Upper lobe of left lung (tissue), 6 donors: ENCODE measurements around the gene CHMP3. TPM values are rescaled to one million over a fixed set of nuclear protein-coding genes. Genes with fewer than 3 reads are reported as not detected.
A peak's percentile ranks its signal among the peaks of the same experiment; 100 is the strongest.

Experiments
- ATAC-seq, 2 donors: fragments of 200-7000 bp; cut with Tn5 transposase; one replicate each; pipeline ENCODE4 v1.9.1; 2022; ENCODE audit warnings: mild to moderate bottlenecking in 2 of 2, moderate library complexity in 2 of 2; ENCODE audit not compliant: low FRiP score in 2 of 2
- DNase-seq, 2 donors: peaks; one replicate each; pipeline ENCODE4 v3.0.0-alpha.2; 2019 to 2020
- H3K27ac ChIP-seq, 4 donors: fragments of 200-600 bp; sonication (generic); one replicate each; pipeline ENCODE4 v1.5.1; 2016 to 2019
- H3K27me3 ChIP-seq, 4 donors: fragments of 200-600 bp; sonication (generic); one replicate each; pipeline ENCODE4 v1.5.1; 2017 to 2019
- H3K36me3 ChIP-seq, 4 donors: fragments of 200-600 bp; sonication (generic); one replicate each; pipeline ENCODE4 v1.5.1; 2016 to 2019
- H3K4me1 ChIP-seq, 4 donors: fragments of 200-600 bp; sonication (generic); one replicate each; pipeline ENCODE4 v1.5.1; 2018 to 2019
- H3K4me3 ChIP-seq, 4 donors: fragments of 200-600 bp; sonication (generic); one replicate each; pipeline ENCODE4 v1.5.1; 2017 to 2019; ENCODE audit warnings: mild to moderate bottlenecking in 2 of 4, moderate library complexity in 1 of 4
- H3K9me3 ChIP-seq, 4 donors: fragments of 200-600 bp; sonication (generic); one replicate each; pipeline ENCODE4 v1.5.1; 2018 to 2019
- EP300 ChIP-seq, 4 donors: sonication (generic); formaldehyde crosslinking; IDR thresholded peaks; one replicate each; pipeline ENCODE4 v1.5.1; 2017; ENCODE audit warnings: antibody characterized with exemption in 4 of 4, control low read depth in 2 of 4
- POLR2A ChIP-seq, 4 donors: fragments of 450-650 bp; IDR thresholded peaks; one replicate each; pipeline ENCODE4 v1.5.1; 2016 to 2017; ENCODE audit warnings: antibody characterized with exemption in 4 of 4, mild to moderate bottlenecking in 2 of 4
- POLR2AphosphoS5 ChIP-seq, 2 donors: sonication (generic); formaldehyde crosslinking; IDR thresholded peaks; one replicate each; pipeline ENCODE4 v1.5.1; 2017; ENCODE audit warnings: antibody characterized with exemption in 2 of 2
- WGBS, 2 donors: methylation state at CpG; one replicate each; pipeline ENCODE4 v1.1.5; 2017 to 2018; 5-methylcytosine and 5-hydroxymethylcytosine counted together
- total RNA-seq, 6 donors: library from RNA; depleted of rRNA in 4 of 6; stranded (reverse); fragments of >200 nt in 4 of 6; gene quantifications; one replicate each; pipeline versions ENCODE4 v1.1.0 to v1.2.1, GENCODE V29; 2016 to 2021
- TF ChIP-seq, protein P1 (sequence below), 6 experiments: fragments of 450-650 bp in 4 of 6; fragments of 200-600 bp in 2 of 6; sonication (generic) in 2 of 6; IDR thresholded peaks; one replicate each; pipeline ENCODE4 v1.5.1; 2016 to 2019; ENCODE audit warnings: antibody characterized with exemption in 6 of 6
- donor health status: DM: no; HTN: no; CAD: no; lungs with moderate emphysema.
- donor health status: DM: no; HTN: yes; CAD: no; lungs with severe emphysema.

CHMP3 gene
- total RNA-seq, 6 donors from 2014 or later, result 68.1 to 176 (median 106) TPM

DNA sequence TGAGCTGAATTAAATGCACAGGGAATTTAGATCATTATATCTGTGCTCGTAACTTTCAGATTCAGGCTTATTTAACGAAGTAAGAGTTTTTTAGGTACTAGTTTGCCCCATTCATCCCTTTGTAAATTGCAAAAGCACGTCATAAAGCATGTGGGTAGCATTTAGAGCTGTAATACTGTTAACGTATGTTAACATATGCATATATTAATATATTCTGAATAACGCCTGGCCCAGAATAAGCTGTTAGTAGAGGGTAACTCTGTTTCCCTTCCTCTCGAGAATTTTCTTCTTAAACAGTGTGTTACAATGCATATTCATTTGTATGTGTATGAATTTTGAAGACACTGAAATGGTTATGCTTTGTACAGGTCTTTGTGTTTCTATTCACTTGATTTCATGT, 91.6 kb downstream of the CHMP3 start:
- H3K4me1 ChIP-seq, result peaks cover 0 to 5% (median 0%) of the 10 kb centered on the region in 4 donors
- TF ChIP-seq, protein P1, sequence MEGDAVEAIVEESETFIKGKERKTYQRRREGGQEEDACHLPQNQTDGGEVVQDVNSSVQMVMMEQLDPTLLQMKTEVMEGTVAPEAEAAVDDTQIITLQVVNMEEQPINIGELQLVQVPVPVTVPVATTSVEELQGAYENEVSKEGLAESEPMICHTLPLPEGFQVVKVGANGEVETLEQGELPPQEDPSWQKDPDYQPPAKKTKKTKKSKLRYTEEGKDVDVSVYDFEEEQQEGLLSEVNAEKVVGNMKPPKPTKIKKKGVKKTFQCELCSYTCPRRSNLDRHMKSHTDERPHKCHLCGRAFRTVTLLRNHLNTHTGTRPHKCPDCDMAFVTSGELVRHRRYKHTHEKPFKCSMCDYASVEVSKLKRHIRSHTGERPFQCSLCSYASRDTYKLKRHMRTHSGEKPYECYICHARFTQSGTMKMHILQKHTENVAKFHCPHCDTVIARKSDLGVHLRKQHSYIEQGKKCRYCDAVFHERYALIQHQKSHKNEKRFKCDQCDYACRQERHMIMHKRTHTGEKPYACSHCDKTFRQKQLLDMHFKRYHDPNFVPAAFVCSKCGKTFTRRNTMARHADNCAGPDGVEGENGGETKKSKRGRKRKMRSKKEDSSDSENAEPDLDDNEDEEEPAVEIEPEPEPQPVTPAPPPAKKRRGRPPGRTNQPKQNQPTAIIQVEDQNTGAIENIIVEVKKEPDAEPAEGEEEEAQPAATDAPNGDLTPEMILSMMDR (IDR thresholded peaks at IDR 0.05), result no peak
- TF ChIP-seq EP300 (IDR thresholded peaks at IDR 0.05) (no peak), POLR2A (IDR thresholded peaks at IDR 0.05) (no peak), POLR2AphosphoS5 (IDR thresholded peaks at IDR 0.05) (no peak)
- DNase-seq, result no peak
- no peak for ATAC-seq
- no peak overlapping the region for H3K27ac ChIP-seq
- peaks cover 18 to 95% (median 42%) of the 10 kb centered on the region in 4 donors for H3K36me3 ChIP-seq
- H3K9me3 ChIP-seq, result no peaks in the 10 kb centered on the region
- no peaks in the 10 kb centered on the region for H3K27me3 ChIP-seq
- no peak overlapping the region for H3K4me3 ChIP-seq
- WGBS, 2 donors, result 96 to 97% methylated on average over 6 of the region's 6 CpGs

DNA sequence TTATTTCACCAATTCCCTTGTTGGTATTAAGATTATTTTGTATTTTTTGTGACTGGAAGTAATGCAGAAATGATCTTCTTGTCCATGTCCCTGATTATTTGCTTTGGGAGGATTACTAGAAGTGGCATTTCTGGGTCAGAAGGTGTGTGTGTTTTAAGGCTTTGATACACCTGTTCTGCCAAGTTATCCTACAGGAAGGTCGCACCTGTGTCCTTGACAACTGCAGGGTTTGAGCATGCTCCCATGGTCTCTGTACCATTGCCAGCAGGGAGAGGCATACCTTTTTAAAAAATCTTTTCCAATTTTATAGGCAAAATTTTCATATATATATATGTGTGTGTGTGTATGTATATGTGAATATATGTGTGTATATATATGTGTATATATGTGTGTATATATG, 92.4 kb downstream of the CHMP3 start:
- Histone ChIP-seq H3K9me3 (no peaks in the 10 kb centered on the region), H3K4me3 (no peak overlapping the region), H3K27ac (no peak overlapping the region), H3K4me1 (peaks cover 0 to 5% (median 0%) of the 10 kb centered on the region in 4 donors), H3K36me3 (peaks cover 22 to 95% (median 47%) of the 10 kb centered on the region in 4 donors), H3K27me3 (no peaks in the 10 kb centered on the region)
- ATAC-seq (no peak), DNase-seq (no peak)
- TF ChIP-seq EP300 (IDR thresholded peaks at IDR 0.05) (no peak), POLR2A (IDR thresholded peaks at IDR 0.05) (no peak), POLR2AphosphoS5 (IDR thresholded peaks at IDR 0.05) (no peak)
- WGBS, 2 donors, result 80 to 86% methylated on average over 1 of the region's 1 CpG

DNA sequence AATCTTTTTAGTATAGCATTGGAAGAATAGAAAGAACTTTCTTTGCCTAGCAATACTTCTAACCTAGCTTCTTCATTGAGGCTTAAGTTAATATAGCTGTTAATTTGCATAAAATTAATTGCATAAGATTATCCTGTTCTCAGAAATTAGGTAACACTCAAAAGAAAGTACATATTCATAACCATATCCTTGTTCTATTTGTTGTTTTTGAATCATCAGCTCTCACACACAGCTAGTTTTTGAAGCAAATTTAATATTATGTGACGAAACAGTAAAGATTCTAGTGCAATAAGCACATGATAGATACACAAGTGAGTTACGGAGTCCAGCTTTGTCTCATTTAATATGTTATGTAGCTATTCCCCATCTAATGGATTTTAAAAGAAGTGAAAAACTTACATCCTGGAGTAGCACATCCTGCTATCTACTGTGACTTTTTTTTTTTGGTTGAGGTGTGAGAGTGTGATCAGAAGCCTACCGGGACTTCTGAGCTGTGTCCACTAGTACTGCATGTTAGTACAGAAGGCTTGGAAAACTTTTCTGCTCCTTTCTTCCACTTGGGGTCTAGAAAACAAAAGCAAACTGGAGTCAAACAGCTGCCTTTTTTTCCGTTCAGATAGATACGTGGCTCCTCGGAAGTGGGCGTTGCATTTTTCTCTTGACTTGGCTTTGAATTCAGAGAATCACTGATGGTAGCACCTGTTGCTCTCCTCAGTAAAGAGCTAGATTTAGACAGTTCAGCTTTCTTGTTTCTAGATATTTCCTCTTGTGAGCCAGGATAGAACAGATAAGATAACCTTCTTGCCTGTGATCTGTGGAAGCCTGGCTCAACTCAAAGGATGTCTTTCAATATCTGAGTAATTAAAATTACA, 94.8 kb downstream of the CHMP3 start:
- ATAC-seq (no peak), DNase-seq (no peak)
- TF ChIP-seq EP300 (IDR thresholded peaks at IDR 0.05), result no peak
- TF ChIP-seq, protein P1 (IDR thresholded peaks at IDR 0.05), result no peak
- 79 to 87% methylated on average over 7 of the region's 7 CpGs for WGBS, 2 donors
- Histone ChIP-seq H3K27me3 (no peaks in the 10 kb centered on the region), H3K36me3 (peaks cover 24 to 95% (median 55%) of the 10 kb centered on the region in 4 donors), H3K9me3 (no peaks in the 10 kb centered on the region), H3K27ac (no peak overlapping the region), H3K4me3 (no peak overlapping the region), H3K4me1 (peaks cover 0 to 5% (median 1%) of the 10 kb centered on the region in 4 donors)

DNA sequence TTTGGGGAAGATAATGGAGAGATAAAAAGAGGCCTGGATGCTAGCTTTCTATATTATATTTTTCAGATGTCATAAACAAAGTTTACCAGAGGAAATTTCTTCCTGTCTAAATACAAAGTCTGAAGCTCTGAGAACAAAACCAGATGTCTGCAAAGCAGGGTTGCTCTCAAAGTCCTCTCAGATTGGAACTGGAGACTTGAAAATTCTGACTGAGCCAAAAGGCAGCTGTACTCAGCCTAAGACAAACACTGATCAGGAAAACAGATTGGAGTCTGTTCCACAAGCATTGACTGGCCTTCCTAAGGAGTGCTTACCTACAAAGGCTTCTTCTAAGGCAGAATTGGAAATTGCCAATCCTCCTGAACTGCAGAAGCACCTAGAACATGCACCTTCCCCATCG, 96.9 kb downstream of the CHMP3 start:
- DNase-seq (no peak), ATAC-seq (no peak)
- H3K36me3 ChIP-seq, result peaks cover 21 to 96% (median 54%) of the 10 kb centered on the region in 4 donors
- no peaks in the 10 kb centered on the region for H3K27me3 ChIP-seq
- H3K4me1 ChIP-seq, result peaks cover 0 to 5% (median 2%) of the 10 kb centered on the region in 4 donors
- no peak for TF ChIP-seq POLR2AphosphoS5 (IDR thresholded peaks at IDR 0.05)
- no peak for TF ChIP-seq EP300 (IDR thresholded peaks at IDR 0.05)
- TF ChIP-seq POLR2A (IDR thresholded peaks at IDR 0.05), result no peak
- TF ChIP-seq, protein P1 (IDR thresholded peaks at IDR 0.05), result no peak
- H3K9me3 ChIP-seq, result no peaks in the 10 kb centered on the region
- 93 to 95% methylated on average over 1 of the region's 1 CpG for WGBS, 2 donors
- no peak overlapping the region for H3K4me3 ChIP-seq
- no peak overlapping the region for H3K27ac ChIP-seq

DNA sequence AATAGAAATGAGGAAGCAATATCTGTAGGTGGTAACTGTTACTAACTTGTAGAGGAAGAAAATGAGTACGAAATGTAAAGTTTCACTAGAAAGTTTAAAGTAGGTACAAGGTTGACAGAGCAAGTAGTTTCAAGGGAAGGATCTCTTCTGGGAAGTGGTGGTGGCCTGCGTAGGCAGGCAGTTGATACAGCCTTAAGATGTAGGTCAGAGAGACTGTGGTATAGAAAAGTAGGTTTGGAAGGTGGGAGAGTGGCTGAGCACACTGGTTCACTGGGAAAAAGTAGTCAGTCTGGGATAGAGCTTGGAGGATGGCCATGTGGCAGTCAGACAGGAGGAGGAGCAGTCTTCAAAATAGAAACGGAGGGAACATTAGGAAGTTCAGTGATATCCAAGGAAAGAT, 98.6 kb downstream of the CHMP3 start:
- H3K27ac ChIP-seq, result no peak overlapping the region
- H3K4me3 ChIP-seq, result no peak overlapping the region
- no peak for DNase-seq
- peak in 1 of 2 donors; percentile 42 for ATAC-seq
- H3K9me3 ChIP-seq, result no peaks in the 10 kb centered on the region
- H3K27me3 ChIP-seq, result no peaks in the 10 kb centered on the region
- H3K36me3 ChIP-seq, result peaks cover 34 to 98% (median 63%) of the 10 kb centered on the region in 4 donors
- TF ChIP-seq POLR2AphosphoS5 (IDR thresholded peaks at IDR 0.05) (no peak), EP300 (IDR thresholded peaks at IDR 0.05) (no peak), POLR2A (IDR thresholded peaks at IDR 0.05) (no peak)
- TF ChIP-seq, protein P1 (IDR thresholded peaks at IDR 0.05), result no peak
- 82 to 84% methylated on average over 3 of the region's 3 CpGs for WGBS, 2 donors
- H3K4me1 ChIP-seq, result peaks cover 0 to 5% (median 2%) of the 10 kb centered on the region in 4 donors
